HG02938 (cell line): ENCODE data around the gene PSMC4.
"Not testable (repeated sequence)": the region's sequence is repeated elsewhere in the genome, so short reads cannot be mapped to it uniquely, and the experiment has no call there.

Source experiments
- ATAC-seq: cut with Tn5 transposase; IDR thresholded peaks from one replicate; pipeline ENCODE4 v1.9.1; 2021; ENCODE audit warnings: mild to moderate bottlenecking, moderate library complexity; ENCODE audit not compliant: unreplicated experiment

The PSMC4 gene

DNA sequence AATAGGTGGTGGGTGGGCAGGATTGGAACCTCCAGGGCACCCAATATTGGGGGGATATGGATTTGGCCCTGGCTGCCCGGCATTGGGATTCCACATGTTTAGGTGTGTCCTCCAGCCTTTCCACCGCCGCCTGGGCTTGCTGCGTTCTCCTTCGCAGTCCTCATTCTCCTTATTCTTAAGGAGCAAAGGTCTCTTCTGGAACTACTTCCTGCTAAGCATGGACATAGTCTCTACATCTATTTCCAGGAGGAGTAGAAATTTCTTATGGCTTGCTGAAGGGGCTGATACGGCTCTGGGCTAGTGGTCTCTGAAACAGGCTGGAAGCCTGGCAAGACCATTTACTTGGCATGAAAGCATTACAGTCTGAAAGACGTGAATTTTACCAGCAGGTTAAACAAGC, 27.4 kb upstream of the PSMC4 start:
- no peak for ATAC-seq

DNA sequence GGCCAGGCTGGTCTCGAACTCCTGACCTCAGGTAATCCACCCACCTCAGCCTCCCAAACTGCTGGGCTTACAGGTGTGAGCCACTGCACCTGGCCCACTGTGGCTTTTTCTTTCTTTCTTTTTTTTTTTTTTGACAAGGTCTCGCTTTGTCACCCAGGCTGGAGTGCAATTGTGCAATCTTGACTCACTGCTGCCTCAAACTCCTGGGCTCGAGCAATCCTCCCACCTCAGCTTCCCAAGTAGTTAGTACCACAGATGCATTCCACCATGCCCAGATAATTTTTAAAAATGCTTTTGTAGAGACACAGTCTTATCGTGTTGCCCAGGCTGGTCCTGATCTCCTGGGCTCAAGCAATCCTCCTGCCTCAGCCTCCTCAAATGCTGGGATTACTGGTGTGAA, 24.4 kb upstream of the PSMC4 start:
- no peak for ATAC-seq

DNA sequence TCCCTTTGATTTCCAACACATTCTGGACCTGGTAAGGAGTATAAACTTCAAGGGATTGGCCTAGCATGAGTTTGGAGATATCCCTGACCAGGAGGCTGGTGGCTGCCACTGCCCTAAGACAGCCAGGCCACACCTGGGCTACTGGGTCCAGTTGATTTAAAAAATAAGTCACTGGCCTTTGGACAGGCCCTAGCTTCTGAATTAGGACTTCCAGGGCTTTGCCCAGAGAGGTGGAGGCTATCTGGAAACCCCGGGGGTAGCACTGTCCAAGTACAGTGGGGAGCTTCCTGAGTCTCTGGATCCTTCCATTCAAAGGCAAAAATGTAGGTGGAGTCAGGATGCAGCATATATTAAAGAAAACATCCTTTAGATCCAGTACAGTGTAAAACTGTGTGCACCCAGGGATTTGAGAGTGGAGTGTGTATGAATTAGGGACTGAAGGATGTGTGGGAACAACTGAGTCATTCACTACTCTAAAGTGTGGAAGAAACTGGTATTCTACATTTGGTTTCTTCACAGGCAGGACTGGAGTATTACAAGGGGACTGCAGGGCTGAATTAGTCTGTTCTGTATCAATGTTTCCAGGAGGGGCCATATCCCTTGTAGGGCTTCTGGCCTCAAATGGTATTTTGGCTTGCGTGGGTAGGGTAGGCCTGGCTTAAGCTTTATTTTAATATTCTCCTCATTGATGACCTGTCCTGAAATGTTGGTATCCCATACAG, 21.8 kb upstream of the PSMC4 start:
- no peak for ATAC-seq

DNA sequence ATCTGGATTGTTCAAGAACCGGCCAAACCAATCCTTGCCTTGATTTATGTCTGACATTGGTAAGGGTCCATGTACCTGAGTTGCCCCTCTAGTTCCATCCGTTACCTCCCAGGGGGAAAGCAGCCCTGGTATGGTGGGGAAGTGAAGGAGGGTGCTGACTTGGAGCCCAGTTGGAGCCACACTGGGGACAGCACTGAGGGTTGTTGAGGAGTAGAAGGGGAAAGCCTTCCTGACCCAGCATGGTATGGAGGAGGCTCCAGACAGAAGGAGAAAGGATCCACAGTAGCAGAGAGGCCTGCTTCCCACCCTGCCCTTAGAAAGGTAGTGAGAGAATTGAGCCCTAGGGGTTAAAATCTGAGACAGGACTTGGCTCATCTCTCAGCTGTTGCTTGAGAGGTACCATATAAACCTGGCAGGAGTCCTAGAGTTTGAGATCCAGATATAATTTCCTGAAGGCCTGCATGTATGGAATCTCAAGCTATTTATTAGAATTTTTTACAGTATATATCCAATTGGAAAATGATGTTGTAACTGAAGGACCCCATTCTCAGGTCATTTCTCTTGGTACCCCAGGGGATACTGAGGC, 19.8 kb upstream of the PSMC4 start:
- ATAC-seq, result no peak

DNA sequence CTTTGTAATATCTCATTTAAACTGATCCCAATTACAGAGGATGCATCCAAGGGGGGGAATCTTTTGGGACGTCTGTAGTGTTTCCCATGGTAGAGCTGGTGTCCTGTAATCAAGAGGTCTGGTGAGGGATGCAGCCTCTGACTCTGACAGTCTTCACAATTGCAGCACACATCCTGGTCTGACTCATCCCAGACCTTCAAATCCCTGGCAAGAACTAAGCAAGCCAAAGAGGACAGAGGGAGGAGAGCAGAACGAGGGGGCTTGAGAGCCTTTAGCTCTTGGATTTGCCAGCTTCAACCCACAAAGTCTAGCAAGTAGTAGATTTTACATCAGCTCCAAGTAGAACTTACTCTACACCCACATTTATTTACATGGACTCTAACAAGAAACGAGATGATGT, 19.3 kb upstream of the PSMC4 start:
- no peak for ATAC-seq

DNA sequence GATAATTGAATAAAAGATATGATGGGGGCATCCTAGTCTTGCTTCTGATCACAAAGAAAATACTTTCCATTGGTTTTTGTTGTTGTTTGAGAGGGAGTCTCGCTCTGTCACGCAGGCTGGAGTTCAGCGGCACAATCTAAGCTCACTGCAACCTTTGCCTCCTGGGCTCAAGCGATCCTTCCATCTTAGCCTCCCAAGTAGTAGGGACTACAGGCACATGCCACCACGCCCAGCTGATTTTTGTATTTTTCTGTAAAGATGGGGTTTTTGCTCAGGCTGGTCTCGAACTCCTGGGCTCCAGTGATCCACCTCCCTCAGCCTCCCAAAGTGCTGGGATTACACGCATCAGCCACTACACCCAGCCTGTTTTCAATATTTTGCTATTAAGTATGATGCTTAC, 17.1 kb upstream of the PSMC4 start:
- no peak for ATAC-seq

DNA sequence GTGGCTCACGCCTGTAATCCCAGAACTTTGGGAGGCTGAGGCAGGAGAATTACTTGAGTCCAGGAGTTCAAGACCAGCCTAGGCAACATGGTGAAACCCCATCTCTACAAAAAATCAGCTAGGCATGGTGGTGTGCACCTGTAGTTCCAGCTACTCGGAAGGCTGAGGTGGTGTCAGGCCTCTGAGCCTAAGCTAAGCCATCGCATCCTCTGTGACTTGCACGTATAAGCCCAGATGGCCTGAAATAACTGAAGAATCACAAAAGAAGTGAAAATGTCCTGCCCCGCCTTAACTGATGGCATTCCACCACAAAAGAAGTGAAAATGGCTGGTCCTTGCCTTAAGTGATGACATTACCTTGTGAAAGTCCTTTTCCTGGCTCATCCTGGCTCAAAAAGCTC, 13.1 kb upstream of the PSMC4 start:
- not testable (repeated sequence) for ATAC-seq

DNA sequence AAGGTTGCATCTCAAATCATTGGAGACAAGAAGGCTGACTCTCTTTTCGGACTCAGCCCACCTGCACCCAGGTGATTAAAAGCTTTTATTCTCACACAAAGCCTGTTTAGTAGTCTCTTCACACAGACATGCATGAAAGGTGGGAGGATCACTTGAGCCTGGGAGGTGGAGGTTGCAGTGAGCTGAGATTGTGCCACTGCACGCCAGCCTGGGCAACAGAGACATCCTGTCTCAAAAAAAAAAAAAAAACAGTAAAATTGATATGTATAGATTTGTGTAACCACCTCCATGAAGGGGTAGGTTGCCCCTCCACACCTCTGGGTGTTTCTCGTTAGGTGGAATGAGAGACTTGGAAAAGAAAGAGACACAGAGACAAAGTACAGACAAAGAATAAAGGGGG, 12.0 kb upstream of the PSMC4 start:
- ATAC-seq, result not testable (repeated sequence)

DNA sequence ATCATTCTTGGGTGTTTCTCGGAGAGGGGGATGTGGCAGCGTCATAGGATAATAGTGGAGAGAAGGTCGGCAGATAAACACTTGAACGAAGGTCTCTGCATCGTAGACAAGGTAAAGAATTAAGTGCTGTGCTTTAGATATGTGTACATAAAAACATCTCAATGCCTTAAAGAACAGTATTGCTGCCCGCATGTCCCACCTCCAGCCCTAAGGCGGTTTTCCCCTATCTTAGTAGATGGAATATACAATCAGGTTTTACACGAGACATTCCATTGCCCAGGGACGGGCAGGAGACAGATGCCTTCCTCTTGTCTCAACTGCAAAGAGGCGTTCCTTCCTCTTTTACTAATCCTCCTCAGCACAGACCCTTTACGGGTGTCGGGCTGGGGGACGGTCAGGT, 11.6 kb upstream of the PSMC4 start:
- ATAC-seq, result not testable (repeated sequence)

DNA sequence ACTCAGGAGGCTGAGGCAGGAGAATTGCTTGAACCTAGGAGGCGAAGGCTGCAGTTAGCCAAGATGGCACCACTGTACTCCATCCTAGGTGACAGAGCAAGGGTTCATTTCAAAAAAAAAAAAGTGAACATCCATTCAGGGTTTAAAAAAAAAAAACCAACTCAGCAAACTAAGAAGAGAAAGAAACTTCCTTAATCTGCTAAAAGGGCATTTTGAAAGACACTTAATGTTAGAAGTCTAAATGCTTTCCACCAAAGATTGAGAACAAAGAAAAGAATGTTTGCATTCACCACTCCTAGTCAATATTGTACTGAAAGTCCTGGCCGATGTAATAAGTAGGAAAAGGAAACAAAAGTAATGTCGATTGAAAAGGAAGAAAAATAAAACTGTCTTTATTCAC, 7.1 kb upstream of the PSMC4 start:
- ATAC-seq, result no peak

DNA sequence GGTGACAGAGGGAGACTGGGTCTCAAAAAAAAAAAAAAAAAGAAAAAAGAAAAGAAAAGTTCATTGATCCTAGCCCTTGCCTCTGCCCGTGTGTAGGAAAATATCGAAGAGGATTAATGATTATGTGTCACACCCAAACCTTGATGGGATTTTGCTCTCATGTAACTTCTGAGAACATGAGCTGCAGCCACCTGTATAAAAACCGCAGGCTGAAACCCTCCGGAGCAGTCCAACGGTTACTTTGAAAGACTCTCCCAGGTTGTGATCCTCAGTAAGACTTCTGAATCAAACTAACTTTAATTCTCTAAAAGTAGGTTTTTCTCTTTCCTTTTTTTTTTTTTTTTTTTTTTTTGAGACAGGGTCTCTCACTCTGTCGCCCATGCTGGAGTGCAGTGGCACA, 4.3 kb upstream of the PSMC4 start:
- ATAC-seq, result no peak

DNA sequence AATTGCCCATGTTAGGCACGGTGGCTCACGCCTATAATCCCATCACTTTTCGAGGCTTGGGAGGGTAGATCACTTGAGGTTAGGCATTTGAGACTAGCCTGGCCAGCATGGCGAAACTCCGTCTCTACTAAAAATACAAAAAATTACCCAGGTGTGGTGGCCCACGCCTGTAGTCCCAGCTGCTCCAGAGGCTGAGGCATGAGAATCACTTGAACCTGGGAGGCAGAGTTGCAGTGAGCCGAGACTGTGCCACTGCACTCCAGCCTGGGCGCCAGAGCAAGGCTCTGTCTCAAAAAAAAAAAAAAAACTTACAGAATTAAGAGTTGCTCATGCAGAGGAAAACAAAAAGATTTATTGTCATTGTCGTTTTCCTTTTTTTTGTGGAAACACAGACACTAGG, 3.4 kb upstream of the PSMC4 start:
- no peak for ATAC-seq

DNA sequence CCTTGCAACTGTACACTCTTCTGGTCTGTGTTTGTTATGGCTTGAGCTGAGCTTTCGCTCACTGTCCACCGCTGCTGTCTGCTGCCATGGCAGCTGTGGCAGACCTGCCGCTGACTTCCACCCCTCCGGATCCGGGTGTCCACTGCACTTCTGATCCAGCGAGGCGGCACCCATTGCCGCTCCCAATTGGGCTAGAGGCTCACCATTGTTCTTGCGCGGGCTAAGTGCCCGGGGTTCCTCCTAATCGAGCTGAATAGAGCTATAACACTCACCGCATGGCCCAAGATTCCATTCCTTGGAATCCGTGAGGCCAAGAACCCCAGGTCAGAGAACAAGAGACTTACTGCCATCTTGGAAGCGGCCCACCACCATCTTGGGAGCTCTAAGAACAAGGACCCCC, 2.2 kb upstream of the PSMC4 start:
- ATAC-seq, result no peak

DNA sequence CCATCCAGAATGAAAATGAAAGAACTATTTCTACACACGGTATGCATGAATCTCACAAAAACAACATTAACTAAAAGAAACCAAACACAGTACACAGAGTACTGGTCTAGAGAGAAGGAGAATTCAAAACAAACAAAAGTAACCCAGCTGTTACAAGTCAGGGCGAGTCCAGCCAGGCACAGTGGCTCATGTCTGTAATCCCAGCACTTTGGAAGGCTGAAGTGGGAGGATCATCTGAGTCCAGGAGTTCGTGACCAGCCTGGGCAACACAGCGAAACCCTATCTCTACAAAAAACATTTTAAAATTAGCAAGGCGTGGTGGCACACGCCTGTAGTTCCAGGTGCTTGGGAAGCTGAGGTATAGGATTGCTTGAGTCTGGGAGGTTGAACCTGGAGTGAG, 1.7 kb upstream of the PSMC4 start:
- no peak for ATAC-seq

DNA sequence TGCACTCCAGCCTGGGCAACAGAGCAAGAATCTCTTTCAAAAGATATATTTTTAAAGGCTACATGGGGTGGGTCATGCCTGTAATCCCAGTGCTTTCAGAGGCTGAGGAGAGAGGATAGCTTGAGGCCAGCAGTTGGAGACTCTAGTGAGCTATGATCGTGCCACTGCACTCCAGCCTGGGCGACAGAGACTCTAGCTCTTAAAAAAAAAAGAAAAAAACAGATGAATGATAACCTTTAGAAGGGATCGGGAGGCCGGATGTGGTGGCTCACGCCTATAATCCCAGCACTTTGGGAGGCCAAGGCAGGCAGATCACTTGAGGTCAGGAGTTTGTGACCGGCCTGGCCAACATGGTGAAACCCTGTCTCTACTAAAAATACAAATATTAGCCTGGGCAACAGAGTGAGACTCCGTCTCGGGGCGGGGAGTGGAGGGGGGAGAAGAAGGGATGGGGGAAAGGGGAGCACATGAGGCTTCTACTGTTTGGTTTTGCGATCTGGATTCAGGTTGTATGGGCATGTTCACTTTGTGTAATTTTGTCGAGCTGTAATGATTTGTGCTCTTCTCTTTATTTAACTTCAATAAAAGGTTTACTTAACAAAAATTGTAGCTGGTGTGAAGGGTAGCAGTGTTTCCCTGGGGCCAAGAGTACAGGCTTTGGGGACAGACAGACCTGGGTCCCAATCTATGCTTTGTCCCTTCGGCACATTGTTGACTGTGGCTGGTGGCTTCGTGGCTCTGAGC, 1.1 kb upstream of the PSMC4 start:
- ATAC-seq, result no peak

DNA sequence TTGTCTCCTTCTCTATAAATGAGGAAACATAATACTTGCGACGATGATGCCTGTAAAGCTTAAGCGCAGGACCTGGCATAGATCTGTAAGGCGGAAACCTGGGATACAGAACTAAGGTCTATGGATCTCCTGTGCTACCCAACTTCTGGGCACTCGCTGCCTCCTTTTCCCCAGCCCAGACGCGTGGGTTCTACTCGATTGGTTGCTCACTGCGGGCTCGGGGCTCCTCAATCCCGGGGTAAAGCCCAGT, 615 bp upstream of the PSMC4 start:
- ATAC-seq, result no peak

DNA sequence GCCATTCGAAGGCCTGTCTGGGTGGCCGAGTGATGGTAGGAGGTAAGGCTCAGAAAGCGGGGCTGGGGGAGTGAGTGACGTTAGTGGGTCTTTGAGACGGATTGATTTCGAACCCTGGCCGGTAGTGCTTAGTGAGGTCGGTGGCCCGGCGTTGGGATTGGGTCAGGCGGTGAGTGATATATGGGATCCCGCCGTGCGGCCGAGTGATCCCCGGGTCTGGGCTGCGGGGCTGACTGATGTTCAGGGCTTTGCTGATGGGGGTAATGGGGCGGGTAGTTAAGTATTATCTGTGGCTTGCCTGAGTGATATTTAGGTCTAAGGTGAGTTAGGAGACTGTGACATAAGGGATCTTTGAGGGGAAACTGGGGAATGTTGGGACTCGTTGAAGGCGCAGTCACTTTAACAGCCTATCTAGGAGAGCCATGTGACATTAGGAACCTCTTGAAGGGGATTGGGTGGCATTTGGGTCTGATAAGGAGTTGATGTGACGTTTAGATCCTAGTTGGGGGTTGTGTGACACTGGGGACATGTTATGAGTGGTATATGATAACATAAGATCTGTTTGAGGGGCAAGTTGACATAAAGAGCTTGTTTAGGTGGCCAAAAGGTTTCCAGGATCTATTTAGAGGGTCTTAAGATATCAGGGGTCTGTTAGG, 543 bp downstream of the PSMC4 start:
- ATAC-seq, result no peak

DNA sequence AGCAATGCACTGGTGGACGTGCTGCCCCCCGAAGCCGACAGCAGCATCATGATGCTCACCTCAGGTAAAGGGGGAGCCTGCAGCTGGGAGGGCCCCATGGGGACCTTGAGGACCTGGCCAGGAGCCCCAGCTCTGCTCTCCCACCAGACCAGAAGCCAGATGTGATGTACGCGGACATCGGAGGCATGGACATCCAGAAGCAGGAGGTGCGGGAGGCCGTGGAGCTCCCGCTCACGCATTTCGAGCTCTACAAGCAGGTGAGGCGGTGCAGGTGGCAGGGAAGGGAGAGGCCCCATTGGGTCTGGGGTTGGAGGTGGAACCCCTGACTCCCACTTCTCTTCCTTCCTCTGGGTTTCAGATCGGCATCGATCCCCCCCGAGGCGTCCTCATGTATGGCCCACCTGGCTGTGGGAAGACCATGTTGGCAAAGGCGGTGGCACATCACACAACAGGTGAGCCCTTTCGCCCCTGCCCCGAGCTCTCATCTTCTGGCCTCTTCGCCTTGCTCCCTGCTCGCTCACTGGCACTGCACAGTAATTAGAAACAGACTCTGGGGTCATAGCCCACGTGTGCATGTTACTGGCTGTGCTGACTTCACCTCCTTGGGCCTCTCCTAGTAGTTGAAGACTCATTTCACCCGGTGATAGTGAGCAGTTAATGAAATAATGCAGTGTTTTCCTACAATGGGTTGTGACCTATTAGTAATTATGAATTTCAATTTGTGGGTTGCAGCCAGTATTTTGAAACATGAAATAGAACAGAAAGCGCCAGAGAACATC, 3.6 kb downstream of the PSMC4 start:
- no peak for ATAC-seq

DNA sequence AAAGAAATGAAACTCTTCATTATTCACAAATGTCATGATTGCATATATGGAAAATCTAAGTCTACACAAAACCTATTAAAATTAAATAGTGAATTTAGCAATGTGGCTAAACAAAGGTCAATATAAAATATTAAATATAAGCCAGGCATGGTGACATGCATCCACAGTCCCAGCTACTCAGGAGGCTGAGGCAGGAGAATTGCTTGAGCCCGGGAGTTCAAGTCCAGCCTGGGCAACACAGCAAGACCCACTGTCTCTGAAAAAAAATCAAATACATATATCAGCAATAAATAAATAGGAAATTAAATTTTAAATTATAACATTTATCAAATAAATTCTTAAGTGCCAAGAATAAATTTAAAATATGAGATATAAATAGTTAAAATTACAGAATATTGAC, 11.9 kb downstream of the PSMC4 start:
- ATAC-seq, result no peak

DNA sequence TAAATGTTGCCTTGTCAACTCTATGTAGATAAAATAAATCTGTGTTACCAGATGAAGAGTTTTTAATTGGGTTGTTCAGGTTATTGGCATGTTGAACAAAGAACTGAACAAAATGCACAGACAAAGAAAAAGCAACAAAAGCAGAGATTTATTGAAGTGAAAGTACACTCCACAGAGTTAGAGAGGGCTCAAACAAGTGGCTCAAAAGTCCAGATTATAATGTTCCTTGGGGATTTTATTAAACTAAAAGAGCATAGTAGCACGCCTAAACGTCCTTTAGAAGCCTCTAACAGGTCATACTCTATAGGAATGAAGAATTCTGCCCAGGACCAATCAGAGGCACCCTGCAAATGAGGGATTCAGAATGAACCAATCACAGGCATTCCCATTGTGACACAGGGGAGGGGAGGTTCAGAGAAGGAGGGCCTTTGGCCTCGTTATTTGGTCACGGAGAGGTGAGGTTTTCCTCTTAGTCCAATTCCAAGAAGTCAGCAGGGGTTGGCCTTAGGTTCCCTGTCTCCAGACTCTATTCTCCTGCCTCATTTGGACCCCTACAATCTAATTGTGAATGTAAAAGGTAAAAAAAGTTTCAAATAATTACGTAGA, 12.8 kb downstream of the PSMC4 start:
- ATAC-seq, result no peak

DNA sequence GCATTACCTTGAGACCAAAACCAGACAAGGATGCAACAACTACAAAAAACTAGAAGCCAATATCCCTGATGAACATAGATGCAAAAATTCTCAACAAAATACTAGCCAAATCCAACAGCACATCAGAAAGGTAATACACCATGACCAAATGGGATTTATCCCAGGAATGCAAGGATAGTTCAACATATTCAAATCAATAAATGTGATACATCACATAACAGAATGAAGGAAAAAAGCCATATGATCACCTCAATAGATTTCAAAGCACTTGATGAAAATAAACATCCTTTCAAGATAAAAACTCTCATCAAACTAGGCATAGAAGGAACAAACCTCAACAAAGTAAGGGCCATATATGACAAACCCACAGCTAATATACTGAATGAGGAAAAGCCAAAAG, 15.7 kb downstream of the PSMC4 start:
- ATAC-seq, result no peak
